A673 (cell line): ENCODE data around the gene PRR14. TPM values are rescaled to one million over a fixed set of nuclear protein-coding genes. Genes with fewer than 3 reads are reported as not detected.

Experiments used
- BruUV-seq: library from RNA; stranded (reverse); fragments of 400-500 nt; replicated peaks from 2 replicates; lab custom pipeline; 2021; lab: Mats Ljungman, UMichigan
- CTCF ChIA-PET: fragments of 300-600 bp; sonication (Branson Sonifier 250); formaldehyde crosslinking; loops from one replicate; lab custom pipeline; 2022; ENCODE audit warnings: antibody characterized with exemption; lab: Charles Lee
- POLR2A ChIA-PET: fragments of 300-600 bp; sonication (Branson Sonifier 250); formaldehyde crosslinking; loops from one replicate; lab custom pipeline; 2022; ENCODE audit warnings: antibody characterized with exemption; ENCODE audit not compliant: low non-redundant PET; lab: Charles Lee
- DNase-seq: peaks from one replicate; pipeline ENCODE4 v3.0.0-alpha.2; 2015; ENCODE audit warnings: low spot score
- H3K27ac ChIP-seq: fragments of 200-600 bp; sonication (generic); 2 replicates; pipeline ENCODE4 v1.5.1; 2016; ENCODE audit warnings: mixed run types, low read depth, mild to moderate bottlenecking, mixed read lengths, antibody characterized with exemption, low read length; ENCODE audit not compliant: poor library complexity, severe bottlenecking
- H3K27me3 ChIP-seq: fragments of 200-600 bp; sonication (generic); replicated peaks from 2 replicates; pipeline ENCODE4 v1.6.1; 2017; ENCODE audit warnings: mixed run types, low read depth, mild to moderate bottlenecking, mixed read lengths, antibody characterized with exemption, low read length; ENCODE audit not compliant: insufficient read depth, poor library complexity
- H3K36me3 ChIP-seq: fragments of 200-600 bp; sonication (generic); 2 replicates; pipeline ENCODE4 v1.6.1; 2016; ENCODE audit warnings: mixed run types, mild to moderate bottlenecking, mixed read lengths, antibody characterized with exemption, low read length; ENCODE audit not compliant: insufficient read depth, poor library complexity, severe bottlenecking
- H3K4me1 ChIP-seq: fragments of 200-600 bp; sonication (generic); 2 replicates; pipeline ENCODE4 v1.6.1; 2017; ENCODE audit warnings: mixed run types, mild to moderate bottlenecking, mixed read lengths, antibody characterized with exemption, low read length; ENCODE audit not compliant: insufficient read depth, poor library complexity, severe bottlenecking
- H3K4me3 ChIP-seq: fragments of 200-600 bp; sonication (generic); 2 replicates; pipeline ENCODE4 v1.5.1; 2016; ENCODE audit warnings: low read depth, mixed run types, mild to moderate bottlenecking, mixed read lengths, low read length; ENCODE audit not compliant: poor library complexity, severe bottlenecking
- H3K9me3 ChIP-seq: fragments of 200-600 bp; sonication (generic); 2 replicates; pipeline ENCODE4 v1.6.1; 2016; ENCODE audit warnings: mixed run types, low read depth, mild to moderate bottlenecking, mixed read lengths, antibody characterized with exemption, low read length; ENCODE audit not compliant: poor library complexity, severe bottlenecking
- CTCF ChIP-seq: fragments of 300-800, 200-600 bp; sonication (generic); conservative IDR thresholded peaks from 2 replicates; pipeline ENCODE4 v1.5.1; 2017; ENCODE audit warnings: low read depth, mild to moderate bottlenecking, antibody characterized with exemption, low read length, moderate library complexity, mixed read lengths
- EZH2 ChIP-seq: fragments of 200-600 bp; sonication (generic); IDR thresholded peaks from 2 replicates; pipeline ENCODE4 v1.6.1; 2017; ENCODE audit warnings: borderline replicate concordance, low read depth, mild to moderate bottlenecking, mixed read lengths, antibody characterized with exemption, low read length; ENCODE audit not compliant: poor library complexity, severe bottlenecking
- intact Hi-C: fragments of 100-400 bp; cut with micrococcal nuclease; formaldehyde crosslinking; loops from one replicate; pipeline ENCODE4 v1.10.0; 2022; ENCODE audit not compliant: unreplicated experiment
- total RNA-seq: library from RNA; stranded (reverse); gene quantifications from 2 replicates; pipeline ENCODE4 v1.2.3, GENCODE V29; 2021

The PRR14 gene
- total RNA-seq, 1 experiment from 2014 or later, result 35.7 TPM

- no TSS peak for BruUV-seq
- intact Hi-C loops, result loop anchor here (2.0 kb wide), 1 partner anchor 39 kb away; the partner anchor contains the start of gene SRCAP
- H3K27me3 ChIP-seq, result no peaks in the 10 kb centered on the region
- TF ChIP-seq EZH2, result no peak
- TF ChIP-seq CTCF, result no peak
- DNase-seq, result no peak
- peaks cover 54% of the 10 kb centered on the region for H3K36me3 ChIP-seq
- ChIA-PET POLR2A (interaction anchor here (0.7 kb wide), 1 partner anchor 875 kb away, joined by 3 read pairs; no protein-coding TSS in a partner anchor), CTCF (no interaction called here)
- peak overlapping the region; percentile 81 for H3K4me3 ChIP-seq
- no peaks in the 10 kb centered on the region for H3K9me3 ChIP-seq
- peaks cover 19% of the 10 kb centered on the region for H3K4me1 ChIP-seq
- H3K27ac ChIP-seq, result peak overlapping the region; percentile 99
These were observed 9.0 kb downstream of the PRR14 start for GRCh38 chr16:30659507-30660423.

GRCh38 chr16:30660424-30661261 is 9.9 kb downstream of the PRR14 start:
- CTCF ChIA-PET, result no interaction called here
- no peak for DNase-seq
- Histone ChIP-seq H3K27me3 (no peaks in the 10 kb centered on the region), H3K36me3 (peaks cover 54% of the 10 kb centered on the region), H3K4me1 (peaks cover 19% of the 10 kb centered on the region), H3K9me3 (no peaks in the 10 kb centered on the region), H3K4me3 (peak overlapping the region; percentile 81), H3K27ac (peak overlapping the region; percentile 99)
- POLR2A ChIA-PET, result interaction anchor here (0.7 kb wide), 1 partner anchor 876 kb away, joined by 3 read pairs; no protein-coding TSS in a partner anchor
- intact Hi-C loops, result no loop called here
- no TSS peak for BruUV-seq
- TF ChIP-seq EZH2 (no peak), CTCF (no peak)

GRCh38 chr16:30662449-30662848 is 11.7 kb downstream of the PRR14 start:
- peaks cover 14% of the 10 kb centered on the region for H3K4me1 ChIP-seq
- TF ChIP-seq CTCF, result no peak
- H3K9me3 ChIP-seq, result no peaks in the 10 kb centered on the region
- no TSS peak for BruUV-seq
- H3K27ac ChIP-seq, result no peak overlapping the region
- peaks cover 62% of the 10 kb centered on the region for H3K36me3 ChIP-seq
- no peaks in the 10 kb centered on the region for H3K27me3 ChIP-seq
- intact Hi-C loops, result no loop called here
- CTCF ChIA-PET, result no interaction called here
- H3K4me3 ChIP-seq, result no peak overlapping the region
- POLR2A ChIA-PET, result no interaction called here
- DNase-seq, result no peak
